Vagina (tissue), 2 donors: ENCODE data around the gene MAK.

ENCODE experiments used
- POLR2A ChIP-seq, 2 donors: fragments of 450-650 bp; IDR thresholded peaks; one replicate each; pipeline ENCODE4 v1.6.1; 2017; ENCODE audit warnings: antibody characterized with exemption in 2 of 2, mild to moderate bottlenecking in 2 of 2, moderate library complexity in 2 of 2
- POLR2AphosphoS5 ChIP-seq, 2 donors: sonication (generic); formaldehyde crosslinking; IDR thresholded peaks; one replicate each; pipeline ENCODE4 v1.9.0; 2017; ENCODE audit warnings: antibody characterized with exemption in 2 of 2, mild to moderate bottlenecking in 2 of 2, low read depth in 1 of 2; ENCODE audit not compliant: insufficient read depth in 1 of 2
- TF ChIP-seq, protein P1 (sequence below), 3 experiments: fragments of 450-650 bp in 2 of 3; fragments of 200-600 bp in 1 of 3; sonication (generic) in 1 of 3; IDR thresholded peaks; one replicate each; pipeline ENCODE4 v1.5.1; 2017 to 2019; ENCODE audit warnings: antibody characterized with exemption in 3 of 3, mild to moderate bottlenecking in 2 of 3, moderate library complexity in 2 of 3

DNA sequence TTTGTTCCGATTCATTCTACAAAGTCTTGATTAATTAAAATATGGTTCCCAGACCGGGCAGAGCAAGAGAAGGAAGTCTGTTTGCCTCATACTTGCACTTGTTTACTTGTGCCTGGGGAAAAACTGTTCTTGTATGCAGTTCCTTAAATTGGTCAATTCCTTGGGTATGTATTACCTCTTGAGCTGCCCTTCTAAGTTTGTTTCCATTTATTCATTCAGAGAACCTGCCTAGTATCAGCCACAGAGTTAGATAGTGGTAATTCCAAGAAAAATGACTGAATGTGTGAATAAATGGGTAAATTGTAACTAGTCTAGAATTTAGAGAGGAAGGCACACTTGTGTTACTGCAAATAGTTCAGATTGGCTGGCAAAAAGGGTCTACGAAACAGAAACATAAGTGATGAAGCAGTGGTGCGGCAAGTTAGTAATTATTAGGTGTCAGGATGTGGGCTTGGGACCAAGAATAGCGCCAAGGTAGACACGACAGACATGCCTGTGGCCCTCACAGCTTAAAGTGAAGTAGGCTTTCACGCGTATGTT is 525 bp upstream of the MAK start:
- no peak for TF ChIP-seq POLR2AphosphoS5 (IDR thresholded peaks at IDR 0.05; ENCODE audit: insufficient read depth in 1 of 2, low read depth in 1 of 2)
- TF ChIP-seq, protein P1, sequence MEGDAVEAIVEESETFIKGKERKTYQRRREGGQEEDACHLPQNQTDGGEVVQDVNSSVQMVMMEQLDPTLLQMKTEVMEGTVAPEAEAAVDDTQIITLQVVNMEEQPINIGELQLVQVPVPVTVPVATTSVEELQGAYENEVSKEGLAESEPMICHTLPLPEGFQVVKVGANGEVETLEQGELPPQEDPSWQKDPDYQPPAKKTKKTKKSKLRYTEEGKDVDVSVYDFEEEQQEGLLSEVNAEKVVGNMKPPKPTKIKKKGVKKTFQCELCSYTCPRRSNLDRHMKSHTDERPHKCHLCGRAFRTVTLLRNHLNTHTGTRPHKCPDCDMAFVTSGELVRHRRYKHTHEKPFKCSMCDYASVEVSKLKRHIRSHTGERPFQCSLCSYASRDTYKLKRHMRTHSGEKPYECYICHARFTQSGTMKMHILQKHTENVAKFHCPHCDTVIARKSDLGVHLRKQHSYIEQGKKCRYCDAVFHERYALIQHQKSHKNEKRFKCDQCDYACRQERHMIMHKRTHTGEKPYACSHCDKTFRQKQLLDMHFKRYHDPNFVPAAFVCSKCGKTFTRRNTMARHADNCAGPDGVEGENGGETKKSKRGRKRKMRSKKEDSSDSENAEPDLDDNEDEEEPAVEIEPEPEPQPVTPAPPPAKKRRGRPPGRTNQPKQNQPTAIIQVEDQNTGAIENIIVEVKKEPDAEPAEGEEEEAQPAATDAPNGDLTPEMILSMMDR (IDR thresholded peaks at IDR 0.05) = no peak
- no peak for TF ChIP-seq POLR2A (IDR thresholded peaks at IDR 0.05)
